ENCODE results near the gene CCN6. TPM values are rescaled to one million over a fixed set of nuclear protein-coding genes. Genes with fewer than 3 reads are reported as not detected.

Gene CCN6
- total RNA-seq, 4 donors from 2014 or later: 1.1 to 2.9 (median 1.6) TPM

DNA sequence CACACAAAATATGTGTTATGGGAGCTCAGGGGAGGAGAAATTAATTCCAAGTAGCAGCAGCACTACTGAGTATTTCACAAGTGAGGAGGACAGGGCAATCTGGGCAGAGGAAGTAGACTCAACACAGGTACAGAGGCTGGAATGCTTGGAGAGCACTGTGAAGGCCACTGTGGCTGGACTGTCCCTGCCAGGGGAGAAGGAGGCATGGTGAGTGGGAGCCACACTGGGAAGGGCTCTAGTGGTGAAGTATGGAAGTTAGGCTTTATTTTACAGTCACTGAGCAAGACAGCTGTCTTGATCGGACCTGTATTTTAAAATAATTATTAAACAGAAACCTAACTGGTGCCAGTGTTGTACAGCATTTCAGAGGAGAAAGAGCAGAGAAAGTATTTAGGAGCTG, 62.3 kb downstream of the CCN6 start:
- WGBS, 2 donors: 90 to 96% methylated on average over 1 of the region's 1 CpG
- DNase-seq (ENCODE audit: low spot score in 2 of 2): no peak
- intact Hi-C loops (cut with DNase I; ENCODE audit: low total_unique reads): no loop called here
- H3K4me3 ChIP-seq (ENCODE audit: low read depth, poor library complexity, severe bottlenecking): no peak overlapping the region
- TF ChIP-seq POLR2A (IDR thresholded peaks at IDR 0.05): no peak

DNA sequence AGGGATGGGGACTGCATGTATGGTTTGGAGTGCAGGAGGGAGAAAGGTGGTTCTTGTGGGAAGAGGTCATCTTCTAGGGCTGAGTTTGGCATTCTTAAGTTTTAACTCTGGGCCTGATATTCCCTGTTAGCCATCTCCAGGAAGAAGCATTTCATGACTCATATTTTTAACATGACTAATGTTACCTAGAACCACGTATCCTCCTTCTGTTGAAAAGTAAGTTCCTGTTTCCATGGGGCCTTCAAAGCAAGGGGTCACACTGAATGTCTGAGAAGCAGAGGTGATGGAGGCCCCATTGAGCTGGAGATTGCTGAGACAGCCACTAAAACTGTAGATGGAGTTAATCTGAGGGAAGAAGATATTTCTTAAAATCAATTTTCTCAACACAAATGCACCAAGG, 63.6 kb downstream of the CCN6 start:
- intact Hi-C loops (cut with DNase I; ENCODE audit: low total_unique reads): no loop called here
- 39 to 70% methylated on average over 1 of the region's 1 CpG for WGBS, 2 donors
- DNase-seq (ENCODE audit: low spot score in 2 of 2): no peak
- TF ChIP-seq, protein P1, sequence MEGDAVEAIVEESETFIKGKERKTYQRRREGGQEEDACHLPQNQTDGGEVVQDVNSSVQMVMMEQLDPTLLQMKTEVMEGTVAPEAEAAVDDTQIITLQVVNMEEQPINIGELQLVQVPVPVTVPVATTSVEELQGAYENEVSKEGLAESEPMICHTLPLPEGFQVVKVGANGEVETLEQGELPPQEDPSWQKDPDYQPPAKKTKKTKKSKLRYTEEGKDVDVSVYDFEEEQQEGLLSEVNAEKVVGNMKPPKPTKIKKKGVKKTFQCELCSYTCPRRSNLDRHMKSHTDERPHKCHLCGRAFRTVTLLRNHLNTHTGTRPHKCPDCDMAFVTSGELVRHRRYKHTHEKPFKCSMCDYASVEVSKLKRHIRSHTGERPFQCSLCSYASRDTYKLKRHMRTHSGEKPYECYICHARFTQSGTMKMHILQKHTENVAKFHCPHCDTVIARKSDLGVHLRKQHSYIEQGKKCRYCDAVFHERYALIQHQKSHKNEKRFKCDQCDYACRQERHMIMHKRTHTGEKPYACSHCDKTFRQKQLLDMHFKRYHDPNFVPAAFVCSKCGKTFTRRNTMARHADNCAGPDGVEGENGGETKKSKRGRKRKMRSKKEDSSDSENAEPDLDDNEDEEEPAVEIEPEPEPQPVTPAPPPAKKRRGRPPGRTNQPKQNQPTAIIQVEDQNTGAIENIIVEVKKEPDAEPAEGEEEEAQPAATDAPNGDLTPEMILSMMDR (IDR thresholded peaks at IDR 0.05): no peak
- no peak for TF ChIP-seq POLR2A (IDR thresholded peaks at IDR 0.05)
- no peak overlapping the region for H3K4me3 ChIP-seq (ENCODE audit: low read depth, poor library complexity, severe bottlenecking)

DNA sequence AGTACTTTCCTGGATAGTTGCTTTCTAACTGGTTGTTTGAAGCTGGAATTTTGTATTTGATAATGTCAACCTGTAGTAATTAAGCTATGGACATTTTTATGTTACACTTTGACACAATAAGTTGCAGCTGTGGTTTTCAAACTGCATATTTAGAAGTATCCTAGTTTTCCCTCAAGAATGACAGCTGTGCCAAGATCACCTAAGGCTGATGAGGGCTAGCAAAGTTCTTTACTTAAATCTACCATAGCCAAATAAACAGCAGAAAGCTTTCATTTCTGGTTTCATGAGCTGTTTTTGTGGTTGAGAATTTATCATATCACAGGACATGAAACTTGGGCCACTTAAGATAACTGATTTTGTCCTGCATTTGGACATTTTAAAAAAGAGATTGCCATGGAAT, 64.1 kb downstream of the CCN6 start:
- no peak for DNase-seq (ENCODE audit: low spot score in 2 of 2)
- no peak for TF ChIP-seq POLR2A (IDR thresholded peaks at IDR 0.05)
- TF ChIP-seq, protein P1 (IDR thresholded peaks at IDR 0.05): no peak
- intact Hi-C loops (cut with DNase I; ENCODE audit: low total_unique reads): no loop called here
- H3K4me3 ChIP-seq (ENCODE audit: low read depth, poor library complexity, severe bottlenecking): no peak overlapping the region

Other genes starting within 250 kb of the CCN6 start
- gene FYN, start 180.7 kb upstream of the CCN6 start, total RNA-seq: 10 to 100 TPM; 56.3 to 96.4 (median 81.8) TPM
- 10 to 100 TPM; 21.1 to 35.0 (median 25.5) TPM for gene TUBE1, start 33.4 kb downstream of the CCN6 start, total RNA-seq
- gene FAM229B, start 33.5 kb downstream of the CCN6 start, total RNA-seq: 1 to 10 TPM; 1.7 to 9.3 (median 7.4) TPM
- 10 to 100 TPM; 11.0 to 18.7 (median 17.4) TPM for gene LAMA4, start 200.5 kb downstream of the CCN6 start, total RNA-seq